ENCODE results near the gene KLK3. TPM values are rescaled to one million over a fixed set of nuclear protein-coding genes. Genes with fewer than 3 reads are reported as not detected.

KLK3 gene
- total RNA-seq, 1 experiment from 2014 or later, result not detected

DNA sequence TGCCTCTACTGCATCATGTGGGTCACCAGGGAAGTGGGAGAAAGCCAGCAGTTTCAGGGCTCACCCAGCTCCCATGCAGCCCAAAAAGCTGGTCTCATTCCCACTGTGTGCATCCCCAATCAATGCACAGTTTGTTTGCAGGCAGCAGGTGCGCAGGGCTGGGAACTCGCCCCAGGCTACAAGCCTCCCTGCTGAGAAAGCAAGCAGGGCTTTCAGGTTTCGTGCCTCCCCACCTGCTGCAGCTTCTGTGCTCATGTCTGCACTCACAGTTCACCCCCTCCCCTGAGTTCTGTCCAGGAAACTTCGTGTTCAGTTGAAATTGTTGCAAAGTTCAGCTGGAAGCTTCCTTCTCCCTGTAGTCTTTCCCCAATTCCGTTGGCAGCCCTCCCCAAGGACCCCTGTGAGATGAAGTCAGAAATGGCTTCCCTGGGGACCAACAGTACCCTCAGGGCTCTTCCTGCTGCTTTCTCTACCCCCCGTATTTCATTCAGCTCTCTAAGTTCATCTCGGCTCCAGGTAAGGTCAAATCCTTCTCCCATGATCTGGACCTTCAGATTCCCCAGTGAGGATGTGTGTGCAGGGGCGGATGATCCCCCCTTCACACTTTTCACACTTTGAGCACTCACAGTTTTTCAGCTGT lies 10.3 kb upstream of the KLK3 start:
- Histone ChIP-seq H3K27ac (ENCODE audit: low read length) (no peak overlapping the region), H3K9me3 (ENCODE audit: control insufficient read depth, insufficient read depth, low read depth, low read length) (no peaks in the 10 kb centered on the region), H3K36me3 (ENCODE audit: control insufficient read depth, insufficient read depth, low read length) (no peaks in the 10 kb centered on the region), H3K27me3 (ENCODE audit: control insufficient read depth, insufficient read depth, low read length) (peaks cover 2% of the 10 kb centered on the region; the same call in 1 of the 2 replicates), H3K4me3 (ENCODE audit: low read depth in 2 of 2, low read length in 2 of 2) (no peak overlapping the region), H3K4me1 (ENCODE audit: control insufficient read depth, insufficient read depth, low read length) (no peaks in the 10 kb centered on the region)
- ChIA-PET CTCF (no interaction called here), POLR2A (no interaction called here)
- intact Hi-C loops (cut with micrococcal nuclease; ENCODE audit: unreplicated experiment) (no loop called here), in situ Hi-C loops (cut with HindIII; ENCODE audit: low pct_unique_long_range_greater_than_20kb, low sequenced_read_pairs) (no loop called here)
- no TSS peak for BruUV-seq (replicated peaks)
- no peak for DNase-seq (ENCODE audit: low read depth, low spot score)
- TF ChIP-seq TCF7L2 (IDR thresholded peaks at IDR 0.05; ENCODE audit: low read depth, low read length), result no peak
- no peak for TF ChIP-seq POLR2AphosphoS5 (IDR thresholded peaks at IDR 0.05; ENCODE audit: low read depth, low read length)
- no peak for TF ChIP-seq SIN3A (IDR thresholded peaks at IDR 0.05; ENCODE audit: borderline replicate concordance, insufficient read depth, low read depth, low read length)
- TF ChIP-seq, protein P1, sequence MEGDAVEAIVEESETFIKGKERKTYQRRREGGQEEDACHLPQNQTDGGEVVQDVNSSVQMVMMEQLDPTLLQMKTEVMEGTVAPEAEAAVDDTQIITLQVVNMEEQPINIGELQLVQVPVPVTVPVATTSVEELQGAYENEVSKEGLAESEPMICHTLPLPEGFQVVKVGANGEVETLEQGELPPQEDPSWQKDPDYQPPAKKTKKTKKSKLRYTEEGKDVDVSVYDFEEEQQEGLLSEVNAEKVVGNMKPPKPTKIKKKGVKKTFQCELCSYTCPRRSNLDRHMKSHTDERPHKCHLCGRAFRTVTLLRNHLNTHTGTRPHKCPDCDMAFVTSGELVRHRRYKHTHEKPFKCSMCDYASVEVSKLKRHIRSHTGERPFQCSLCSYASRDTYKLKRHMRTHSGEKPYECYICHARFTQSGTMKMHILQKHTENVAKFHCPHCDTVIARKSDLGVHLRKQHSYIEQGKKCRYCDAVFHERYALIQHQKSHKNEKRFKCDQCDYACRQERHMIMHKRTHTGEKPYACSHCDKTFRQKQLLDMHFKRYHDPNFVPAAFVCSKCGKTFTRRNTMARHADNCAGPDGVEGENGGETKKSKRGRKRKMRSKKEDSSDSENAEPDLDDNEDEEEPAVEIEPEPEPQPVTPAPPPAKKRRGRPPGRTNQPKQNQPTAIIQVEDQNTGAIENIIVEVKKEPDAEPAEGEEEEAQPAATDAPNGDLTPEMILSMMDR (IDR thresholded peaks at IDR 0.05), result no peak
- TF ChIP-seq, protein P2, sequence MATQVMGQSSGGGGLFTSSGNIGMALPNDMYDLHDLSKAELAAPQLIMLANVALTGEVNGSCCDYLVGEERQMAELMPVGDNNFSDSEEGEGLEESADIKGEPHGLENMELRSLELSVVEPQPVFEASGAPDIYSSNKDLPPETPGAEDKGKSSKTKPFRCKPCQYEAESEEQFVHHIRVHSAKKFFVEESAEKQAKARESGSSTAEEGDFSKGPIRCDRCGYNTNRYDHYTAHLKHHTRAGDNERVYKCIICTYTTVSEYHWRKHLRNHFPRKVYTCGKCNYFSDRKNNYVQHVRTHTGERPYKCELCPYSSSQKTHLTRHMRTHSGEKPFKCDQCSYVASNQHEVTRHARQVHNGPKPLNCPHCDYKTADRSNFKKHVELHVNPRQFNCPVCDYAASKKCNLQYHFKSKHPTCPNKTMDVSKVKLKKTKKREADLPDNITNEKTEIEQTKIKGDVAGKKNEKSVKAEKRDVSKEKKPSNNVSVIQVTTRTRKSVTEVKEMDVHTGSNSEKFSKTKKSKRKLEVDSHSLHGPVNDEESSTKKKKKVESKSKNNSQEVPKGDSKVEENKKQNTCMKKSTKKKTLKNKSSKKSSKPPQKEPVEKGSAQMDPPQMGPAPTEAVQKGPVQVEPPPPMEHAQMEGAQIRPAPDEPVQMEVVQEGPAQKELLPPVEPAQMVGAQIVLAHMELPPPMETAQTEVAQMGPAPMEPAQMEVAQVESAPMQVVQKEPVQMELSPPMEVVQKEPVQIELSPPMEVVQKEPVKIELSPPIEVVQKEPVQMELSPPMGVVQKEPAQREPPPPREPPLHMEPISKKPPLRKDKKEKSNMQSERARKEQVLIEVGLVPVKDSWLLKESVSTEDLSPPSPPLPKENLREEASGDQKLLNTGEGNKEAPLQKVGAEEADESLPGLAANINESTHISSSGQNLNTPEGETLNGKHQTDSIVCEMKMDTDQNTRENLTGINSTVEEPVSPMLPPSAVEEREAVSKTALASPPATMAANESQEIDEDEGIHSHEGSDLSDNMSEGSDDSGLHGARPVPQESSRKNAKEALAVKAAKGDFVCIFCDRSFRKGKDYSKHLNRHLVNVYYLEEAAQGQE (IDR thresholded peaks at IDR 0.05; ENCODE audit: insufficient read depth in 1 of 2, low read depth in 2 of 2, low read length in 1 of 2), result no peak
- no peak for ATAC-seq

DNA sequence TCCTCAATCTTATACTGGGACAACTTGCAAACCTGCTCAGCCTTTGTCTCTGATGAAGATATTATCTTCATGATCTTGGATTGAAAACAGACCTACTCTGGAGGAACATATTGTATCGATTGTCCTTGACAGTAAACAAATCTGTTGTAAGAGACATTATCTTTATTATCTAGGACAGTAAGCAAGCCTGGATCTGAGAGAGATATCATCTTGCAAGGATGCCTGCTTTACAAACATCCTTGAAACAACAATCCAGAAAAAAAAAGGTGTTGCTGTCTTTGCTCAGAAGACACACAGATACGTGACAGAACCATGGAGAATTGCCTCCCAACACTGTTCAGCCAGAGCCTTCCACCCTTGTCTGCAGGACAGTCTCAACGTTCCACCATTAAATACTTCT lies 4.0 kb upstream of the KLK3 start:
- H3K27me3 ChIP-seq (ENCODE audit: control insufficient read depth, insufficient read depth, low read length), result no peaks in the 10 kb centered on the region; the same call in none of the 2 replicates

DNA sequence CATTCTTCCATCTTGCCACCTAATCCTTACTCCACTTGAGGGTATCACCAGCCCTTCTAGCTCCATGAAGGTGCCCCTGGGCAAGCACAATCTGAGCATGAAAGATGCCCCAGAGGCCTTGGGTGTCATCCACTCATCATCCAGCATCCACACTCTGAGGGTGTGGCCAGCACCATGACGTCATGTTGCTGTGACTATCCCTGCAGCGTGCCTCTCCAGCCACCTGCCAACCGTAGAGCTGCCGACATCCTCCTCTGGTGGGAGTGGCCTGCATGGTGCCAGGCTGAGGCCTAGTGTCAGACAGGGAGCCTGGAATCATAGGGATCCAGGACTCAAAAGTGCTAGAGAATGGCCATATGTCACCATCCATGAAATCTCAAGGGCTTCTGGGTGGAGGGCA lies 3.1 kb upstream of the KLK3 start:
- no peak overlapping the region for H3K27ac ChIP-seq (ENCODE audit: low read length)
- H3K4me3 ChIP-seq (ENCODE audit: low read depth in 2 of 2, low read length in 2 of 2), result no peak overlapping the region
- H3K9me3 ChIP-seq (ENCODE audit: control insufficient read depth, insufficient read depth, low read depth, low read length), result no peaks in the 10 kb centered on the region
- DNase-seq (ENCODE audit: low read depth, low spot score), result no peak
- no TSS peak for BruUV-seq (replicated peaks)
- ATAC-seq, result no peak
- in situ Hi-C loops (cut with HindIII; ENCODE audit: low pct_unique_long_range_greater_than_20kb, low sequenced_read_pairs) (no loop called here), intact Hi-C loops (cut with micrococcal nuclease; ENCODE audit: unreplicated experiment) (no loop called here)
- no peak for TF ChIP-seq POLR2AphosphoS5 (IDR thresholded peaks at IDR 0.05; ENCODE audit: low read depth, low read length)
- H3K27me3 ChIP-seq (ENCODE audit: control insufficient read depth, insufficient read depth, low read length), result no peaks in the 10 kb centered on the region; the same call in none of the 2 replicates
- ChIA-PET CTCF (no interaction called here), POLR2A (no interaction called here)
- H3K36me3 ChIP-seq (ENCODE audit: control insufficient read depth, insufficient read depth, low read length), result no peaks in the 10 kb centered on the region
- H3K4me1 ChIP-seq (ENCODE audit: control insufficient read depth, insufficient read depth, low read length), result no peaks in the 10 kb centered on the region

More for the DNA sequence above, 4.0 kb upstream of the KLK3 start:
- no peak overlapping the region for H3K4me3 ChIP-seq (ENCODE audit: low read depth in 2 of 2, low read length in 2 of 2)
- ChIA-PET CTCF (no interaction called here), POLR2A (interaction anchor here (0.6 kb wide), 1 partner anchor 19 kb away, joined by 4 read pairs; no protein-coding TSS in a partner anchor)
- H3K9me3 ChIP-seq (ENCODE audit: control insufficient read depth, insufficient read depth, low read depth, low read length), result no peaks in the 10 kb centered on the region
- in situ Hi-C loops (cut with HindIII; ENCODE audit: low pct_unique_long_range_greater_than_20kb, low sequenced_read_pairs), result no loop called here
- intact Hi-C loops (cut with micrococcal nuclease; ENCODE audit: unreplicated experiment), result no loop called here
- DNase-seq (ENCODE audit: low read depth, low spot score) (no peak), ATAC-seq (no peak)
- H3K36me3 ChIP-seq (ENCODE audit: control insufficient read depth, insufficient read depth, low read length), result no peaks in the 10 kb centered on the region
- H3K4me1 ChIP-seq (ENCODE audit: control insufficient read depth, insufficient read depth, low read length), result no peaks in the 10 kb centered on the region
- no TSS peak for BruUV-seq (replicated peaks)
- TF ChIP-seq POLR2AphosphoS5 (IDR thresholded peaks at IDR 0.05; ENCODE audit: low read depth, low read length), result no peak
- no peak overlapping the region for H3K27ac ChIP-seq (ENCODE audit: low read length)
